ENCODE results near the gene NEGR1. TPM values are rescaled to one million over a fixed set of nuclear protein-coding genes. Genes with fewer than 3 reads are reported as not detected.

The NEGR1 gene
- total RNA-seq, 1 donor from 2014 or later: 8.6 TPM

GRCh38 chr1:71787699-71788098, 494.6 kb downstream of the NEGR1 start:
- no peak overlapping the region for H2AFZ ChIP-seq (ENCODE audit: low read depth, low read length)
- H3K4me1 ChIP-seq (ENCODE audit: insufficient read depth, low read length): no peaks in the 10 kb centered on the region
- TF ChIP-seq EZH2 (IDR thresholded peaks at IDR 0.05; ENCODE audit: insufficient read depth, low read length): no peak
- TF ChIP-seq, protein P1, sequence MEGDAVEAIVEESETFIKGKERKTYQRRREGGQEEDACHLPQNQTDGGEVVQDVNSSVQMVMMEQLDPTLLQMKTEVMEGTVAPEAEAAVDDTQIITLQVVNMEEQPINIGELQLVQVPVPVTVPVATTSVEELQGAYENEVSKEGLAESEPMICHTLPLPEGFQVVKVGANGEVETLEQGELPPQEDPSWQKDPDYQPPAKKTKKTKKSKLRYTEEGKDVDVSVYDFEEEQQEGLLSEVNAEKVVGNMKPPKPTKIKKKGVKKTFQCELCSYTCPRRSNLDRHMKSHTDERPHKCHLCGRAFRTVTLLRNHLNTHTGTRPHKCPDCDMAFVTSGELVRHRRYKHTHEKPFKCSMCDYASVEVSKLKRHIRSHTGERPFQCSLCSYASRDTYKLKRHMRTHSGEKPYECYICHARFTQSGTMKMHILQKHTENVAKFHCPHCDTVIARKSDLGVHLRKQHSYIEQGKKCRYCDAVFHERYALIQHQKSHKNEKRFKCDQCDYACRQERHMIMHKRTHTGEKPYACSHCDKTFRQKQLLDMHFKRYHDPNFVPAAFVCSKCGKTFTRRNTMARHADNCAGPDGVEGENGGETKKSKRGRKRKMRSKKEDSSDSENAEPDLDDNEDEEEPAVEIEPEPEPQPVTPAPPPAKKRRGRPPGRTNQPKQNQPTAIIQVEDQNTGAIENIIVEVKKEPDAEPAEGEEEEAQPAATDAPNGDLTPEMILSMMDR (IDR thresholded peaks at IDR 0.05; ENCODE audit: insufficient read depth, low read depth, low read length): no peak
- no peaks in the 10 kb centered on the region for H3K79me2 ChIP-seq (ENCODE audit: insufficient read depth, low read length)
- H3K9me3 Mint-ChIP-seq (ENCODE audit: unreplicated experiment): no peaks in the 10 kb centered on the region
- no peaks in the 10 kb centered on the region for H4K20me1 ChIP-seq (ENCODE audit: insufficient read depth, low read length)
- H3K36me3 ChIP-seq (ENCODE audit: insufficient read depth, low read length): no peaks in the 10 kb centered on the region
- H3K9ac ChIP-seq (ENCODE audit: low read length): no peak overlapping the region
- H3K4me3 Mint-ChIP-seq (ENCODE audit: unreplicated experiment): no peak overlapping the region
- H3K27me3 ChIP-seq (ENCODE audit: insufficient read depth, low read length): no peaks in the 10 kb centered on the region
- peak; percentile 55 for DNase-seq (ENCODE audit: low read depth)
- H3K27me3 Mint-ChIP-seq (ENCODE audit: low read depth, unreplicated experiment): no peaks in the 10 kb centered on the region
- H3K36me3 Mint-ChIP-seq (ENCODE audit: low read depth, unreplicated experiment): no peaks in the 10 kb centered on the region
- H3K27ac ChIP-seq (ENCODE audit: low read depth, low read length): no peak overlapping the region
- no peak overlapping the region for H3K27ac Mint-ChIP-seq (ENCODE audit: unreplicated experiment)
- H3K4me1 Mint-ChIP-seq (ENCODE audit: low read depth, unreplicated experiment): no peaks in the 10 kb centered on the region
- FAIRE-seq: no peak
- no peak overlapping the region for H3K4me3 ChIP-seq (ENCODE audit: insufficient read depth, low read depth, low read length)
- H3K9me3 ChIP-seq (ENCODE audit: insufficient read depth, low read depth, low read length): no peaks in the 10 kb centered on the region
- no peak overlapping the region for H3K4me2 ChIP-seq (ENCODE audit: low read length)

DNA sequence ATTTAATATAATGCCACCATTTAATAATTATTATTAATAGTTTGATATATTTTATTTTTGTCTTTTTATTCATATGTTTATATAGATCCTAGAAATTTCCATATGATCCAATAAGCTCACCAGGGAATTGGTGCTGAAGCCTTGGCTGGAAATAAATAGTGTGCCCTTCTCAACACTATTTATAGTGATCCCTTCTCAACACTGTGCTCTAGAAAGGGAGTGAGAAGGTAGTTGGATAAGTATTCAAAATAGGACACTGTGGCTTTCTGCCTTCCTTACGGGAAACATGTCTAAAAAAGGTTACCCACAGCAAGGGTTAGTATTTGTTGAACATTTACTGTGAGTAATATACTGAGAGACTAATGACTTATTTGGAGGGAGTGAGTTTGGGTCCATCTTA, 496.1 kb downstream of the NEGR1 start:
- Histone ChIP-seq H3K27ac (ENCODE audit: low read depth, low read length) (no peak overlapping the region), H2AFZ (ENCODE audit: low read depth, low read length) (no peak overlapping the region), H3K79me2 (ENCODE audit: insufficient read depth, low read length) (no peaks in the 10 kb centered on the region), H3K27me3 (ENCODE audit: insufficient read depth, low read length) (no peaks in the 10 kb centered on the region), H3K4me2 (ENCODE audit: low read length) (no peak overlapping the region), H3K9ac (ENCODE audit: low read length) (no peak overlapping the region), H3K9me3 (ENCODE audit: insufficient read depth, low read depth, low read length) (no peaks in the 10 kb centered on the region), H4K20me1 (ENCODE audit: insufficient read depth, low read length) (no peaks in the 10 kb centered on the region), H3K4me1 (ENCODE audit: insufficient read depth, low read length) (no peaks in the 10 kb centered on the region), H3K4me3 (ENCODE audit: insufficient read depth, low read depth, low read length) (no peak overlapping the region), H3K36me3 (ENCODE audit: insufficient read depth, low read length) (no peaks in the 10 kb centered on the region)
- no peak for DNase-seq (ENCODE audit: low read depth)
- TF ChIP-seq, protein P1 (IDR thresholded peaks at IDR 0.05; ENCODE audit: insufficient read depth, low read depth, low read length): no peak
- TF ChIP-seq EZH2 (IDR thresholded peaks at IDR 0.05; ENCODE audit: insufficient read depth, low read length): no peak
- no peaks in the 10 kb centered on the region for H3K36me3 Mint-ChIP-seq (ENCODE audit: low read depth, unreplicated experiment)
- H3K4me1 Mint-ChIP-seq (ENCODE audit: low read depth, unreplicated experiment): no peaks in the 10 kb centered on the region
- no peak overlapping the region for H3K4me3 Mint-ChIP-seq (ENCODE audit: unreplicated experiment)
- FAIRE-seq: no peak
- no peaks in the 10 kb centered on the region for H3K9me3 Mint-ChIP-seq (ENCODE audit: unreplicated experiment)
- no peaks in the 10 kb centered on the region for H3K27me3 Mint-ChIP-seq (ENCODE audit: low read depth, unreplicated experiment)
- H3K27ac Mint-ChIP-seq (ENCODE audit: unreplicated experiment): no peak overlapping the region

GRCh38 chr1:71785450-71785849, 496.9 kb downstream of the NEGR1 start:
- Histone ChIP-seq H3K9me3 (ENCODE audit: insufficient read depth, low read depth, low read length) (no peaks in the 10 kb centered on the region), H3K27ac (ENCODE audit: low read depth, low read length) (no peak overlapping the region), H2AFZ (ENCODE audit: low read depth, low read length) (no peak overlapping the region), H3K79me2 (ENCODE audit: insufficient read depth, low read length) (no peaks in the 10 kb centered on the region), H3K36me3 (ENCODE audit: insufficient read depth, low read length) (no peaks in the 10 kb centered on the region), H3K4me1 (ENCODE audit: insufficient read depth, low read length) (no peaks in the 10 kb centered on the region), H4K20me1 (ENCODE audit: insufficient read depth, low read length) (no peaks in the 10 kb centered on the region), H3K9ac (ENCODE audit: low read length) (no peak overlapping the region), H3K4me3 (ENCODE audit: insufficient read depth, low read depth, low read length) (no peak overlapping the region), H3K27me3 (ENCODE audit: insufficient read depth, low read length) (no peaks in the 10 kb centered on the region), H3K4me2 (ENCODE audit: low read length) (no peak overlapping the region)
- FAIRE-seq (no peak), DNase-seq (ENCODE audit: low read depth) (no peak)
- Mint-ChIP-seq H3K36me3 (ENCODE audit: low read depth, unreplicated experiment) (no peaks in the 10 kb centered on the region), H3K4me3 (ENCODE audit: unreplicated experiment) (no peak overlapping the region), H3K27me3 (ENCODE audit: low read depth, unreplicated experiment) (no peaks in the 10 kb centered on the region), H3K27ac (ENCODE audit: unreplicated experiment) (no peak overlapping the region), H3K9me3 (ENCODE audit: unreplicated experiment) (no peaks in the 10 kb centered on the region), H3K4me1 (ENCODE audit: low read depth, unreplicated experiment) (peaks cover 3% of the 10 kb centered on the region)
- no peak for TF ChIP-seq EZH2 (IDR thresholded peaks at IDR 0.05; ENCODE audit: insufficient read depth, low read length)
- TF ChIP-seq, protein P1 (IDR thresholded peaks at IDR 0.05; ENCODE audit: insufficient read depth, low read depth, low read length): no peak
